HG03045 (cell line): ENCODE results near the gene NT5C1B.
"Not testable (repeated sequence)": the region's sequence is repeated elsewhere in the genome, so short reads cannot be mapped to it uniquely, and the experiment has no call there.

Experiments
- ATAC-seq: cut with Tn5 transposase; IDR thresholded peaks from one replicate; pipeline ENCODE4 v1.9.1; 2021; ENCODE audit warnings: mild to moderate bottlenecking, moderate library complexity; ENCODE audit not compliant: unreplicated experiment

The NT5C1B gene

DNA sequence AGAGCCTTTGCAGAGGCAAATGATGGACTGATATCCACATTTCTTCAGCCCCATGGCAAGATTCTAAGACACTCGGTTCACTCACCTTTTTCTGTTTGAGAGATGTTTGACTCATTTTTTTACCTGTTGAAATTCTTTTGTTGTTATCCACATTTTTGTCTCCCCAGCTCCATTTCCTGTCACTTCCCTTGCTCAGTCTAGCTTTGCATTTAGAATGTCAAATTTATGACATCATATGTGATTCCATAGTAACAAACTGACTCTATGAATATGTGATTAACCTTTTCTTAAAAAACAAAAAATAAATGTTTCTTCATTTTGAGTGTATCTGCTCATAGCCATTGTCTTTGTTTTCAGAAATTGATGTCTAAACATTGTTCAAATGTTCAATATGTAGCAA lies at the start of gene NT5C1B:
Gene NT5C1B, minus strand, starts transcription at position 216 of the 400 bp plus-strand sequence. Its CDS starts 101 bp downstream, at position 115.
- no peak for ATAC-seq

DNA sequence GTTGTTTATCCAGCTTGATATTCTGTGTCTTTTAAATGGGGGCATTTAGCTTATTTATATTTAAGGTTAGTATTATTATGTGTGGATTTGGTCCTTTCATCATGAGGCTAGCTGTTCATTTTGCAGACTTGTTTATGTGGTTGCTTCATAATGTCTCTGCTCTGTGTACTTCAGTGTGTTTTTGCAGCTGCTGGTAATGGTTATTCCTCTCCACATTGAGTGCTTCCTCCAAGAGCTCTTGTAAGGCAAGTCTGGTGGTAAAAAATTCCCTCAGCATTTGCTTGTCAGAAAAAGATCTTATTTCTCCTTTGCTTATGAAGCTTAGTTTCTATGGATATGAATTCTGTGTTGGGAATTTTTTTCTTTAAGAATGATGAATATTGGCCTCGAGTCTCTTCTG lies 47.8 kb upstream of the NT5C1B start:
- ATAC-seq: no peak

DNA sequence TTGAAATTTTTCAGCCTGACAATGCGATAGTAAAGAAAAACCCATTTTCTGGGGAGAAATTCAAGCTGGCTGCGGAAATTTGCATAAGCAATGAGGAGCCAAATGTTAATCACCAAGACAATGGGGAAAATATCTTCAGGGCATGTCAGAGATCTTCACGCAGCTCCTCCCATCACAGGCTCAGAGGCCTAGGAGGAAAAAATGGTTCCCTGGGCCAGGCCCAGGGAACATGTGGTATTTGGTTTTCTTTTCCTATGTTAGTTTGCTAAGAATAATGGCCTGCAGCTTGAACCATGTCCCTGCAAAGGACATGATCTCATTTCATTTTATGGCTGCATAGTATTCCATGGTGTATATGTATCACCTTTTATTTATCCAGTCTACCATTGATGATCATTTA lies 43.3 kb upstream of the NT5C1B start:
- not testable (repeated sequence) for ATAC-seq

DNA sequence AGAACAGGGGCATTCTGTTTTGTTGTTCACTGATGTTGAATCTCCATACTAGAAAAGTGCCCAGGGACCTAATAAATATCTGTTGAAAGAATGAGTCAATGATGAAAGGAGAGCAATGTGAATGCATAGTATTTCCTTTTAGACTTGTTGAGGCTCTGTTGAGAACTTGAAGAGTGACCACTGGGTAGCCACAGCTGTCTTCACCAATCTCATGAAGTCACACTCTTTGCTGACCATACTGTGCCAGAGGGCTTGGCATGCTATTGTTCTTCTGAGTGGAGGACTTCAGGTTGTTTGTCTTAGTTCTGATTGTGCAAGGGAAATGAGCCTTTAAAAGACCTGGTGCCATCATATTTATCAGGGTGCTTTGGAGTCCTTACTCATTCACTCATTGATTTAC lies 41.6 kb upstream of the NT5C1B start:
- ATAC-seq: no peak

DNA sequence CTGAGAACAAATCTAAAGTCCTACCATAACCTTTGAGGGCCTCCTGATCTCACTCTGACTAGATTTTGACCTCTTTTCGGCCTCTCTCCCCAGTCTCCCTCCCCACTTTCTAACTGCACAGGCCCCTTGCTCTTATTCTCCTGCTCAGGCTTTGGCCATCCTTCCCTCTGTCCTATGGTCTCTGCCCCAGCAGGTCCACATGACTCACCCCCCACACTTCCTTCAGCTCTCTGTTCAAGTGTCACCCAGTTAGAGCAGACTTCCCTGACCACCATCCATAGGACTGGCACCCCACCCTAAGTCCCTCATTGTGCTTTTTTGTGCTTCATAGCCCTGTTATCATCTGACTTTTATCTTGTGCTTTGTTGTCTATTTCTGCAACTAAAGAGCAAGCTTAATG lies 41.2 kb upstream of the NT5C1B start:
- ATAC-seq: no peak

DNA sequence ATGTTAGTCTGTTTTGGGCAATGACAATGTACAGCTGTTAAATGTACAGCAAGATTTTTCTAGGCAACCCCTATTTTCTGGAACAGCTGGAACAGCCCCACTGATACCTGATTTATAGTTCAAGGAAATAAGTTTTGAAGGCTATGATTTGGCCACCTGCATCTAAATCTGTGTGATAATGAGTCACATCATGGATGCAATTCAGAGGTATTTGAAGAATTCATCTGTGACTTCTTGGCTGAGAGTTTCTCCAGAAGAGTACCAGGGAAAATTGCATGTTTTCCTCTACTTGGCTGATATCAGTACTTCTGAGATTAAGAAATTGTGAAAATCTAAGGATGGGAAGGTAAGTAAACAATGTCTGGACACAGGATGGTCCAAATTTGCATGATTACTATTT lies 40.7 kb upstream of the NT5C1B start:
- no peak for ATAC-seq

DNA sequence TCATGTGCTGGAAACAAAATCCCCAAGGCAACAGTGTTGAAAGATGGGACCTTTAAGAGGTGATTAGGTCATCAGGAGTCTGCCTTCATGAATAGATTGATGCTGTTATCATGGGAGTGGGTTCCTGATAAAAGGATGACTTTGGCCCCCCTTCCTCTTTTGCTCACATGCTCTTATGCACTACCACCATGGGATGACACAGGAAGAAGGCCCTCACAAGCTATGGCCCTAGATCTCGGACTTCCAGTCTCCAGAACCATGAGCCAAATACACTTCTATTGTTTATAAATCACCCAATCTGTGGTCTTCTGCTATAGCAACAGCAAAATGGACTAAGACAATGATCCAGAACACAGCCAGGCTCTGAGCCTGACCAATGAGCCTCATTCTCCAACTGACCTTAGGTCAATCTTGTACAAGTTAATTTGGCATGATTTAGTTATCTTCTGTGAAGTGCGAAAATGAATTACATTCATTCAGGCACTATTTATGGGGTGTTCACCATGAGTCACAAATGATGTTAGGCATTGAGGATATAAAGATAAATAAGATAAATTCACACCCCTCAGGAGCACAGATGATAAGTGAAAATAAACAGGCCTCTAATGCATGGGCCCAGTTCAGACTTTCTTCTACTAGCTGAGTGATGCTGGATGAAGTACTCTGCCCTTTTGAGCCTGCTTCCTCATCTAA lies 37.7 kb upstream of the NT5C1B start:
- no peak for ATAC-seq

DNA sequence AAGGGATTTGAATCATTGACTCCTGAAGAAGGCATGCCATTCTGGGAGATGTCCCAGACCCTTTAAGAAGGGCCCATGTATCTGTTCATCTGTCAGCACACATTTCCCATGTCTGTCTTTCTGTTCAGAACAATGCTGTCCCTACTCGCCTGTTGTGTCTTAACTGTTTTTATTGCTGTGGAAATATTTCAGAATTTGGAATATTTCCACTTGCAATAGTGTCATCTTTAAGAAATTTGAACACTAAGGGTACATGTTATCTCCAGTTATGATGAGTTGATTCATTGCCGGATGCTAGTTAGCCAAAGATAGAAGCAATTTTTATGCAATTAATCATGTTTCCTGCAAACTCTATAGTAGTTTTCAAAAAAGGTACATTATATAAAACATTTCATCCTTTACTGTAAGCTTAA lies 36.9 kb upstream of the NT5C1B start:
- no peak for ATAC-seq

DNA sequence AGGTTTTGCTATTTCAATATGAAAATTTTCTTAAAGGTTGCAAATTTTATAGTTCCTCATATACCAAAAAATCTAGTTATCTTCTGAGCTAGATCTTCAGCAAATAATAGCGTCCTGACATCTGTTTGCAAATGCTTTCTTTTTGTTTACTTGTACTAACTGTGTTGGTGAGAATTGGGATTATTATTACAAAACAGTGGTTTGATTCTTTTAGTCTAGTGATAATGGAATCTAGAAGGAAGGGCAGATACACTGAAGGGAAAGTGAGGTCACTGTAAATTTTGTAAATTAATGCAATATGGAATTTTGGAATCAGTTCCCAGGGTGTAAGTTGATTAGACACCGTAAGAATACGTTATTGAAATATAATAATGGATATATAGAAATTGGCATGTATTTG lies 36.2 kb upstream of the NT5C1B start:
- no peak for ATAC-seq

DNA sequence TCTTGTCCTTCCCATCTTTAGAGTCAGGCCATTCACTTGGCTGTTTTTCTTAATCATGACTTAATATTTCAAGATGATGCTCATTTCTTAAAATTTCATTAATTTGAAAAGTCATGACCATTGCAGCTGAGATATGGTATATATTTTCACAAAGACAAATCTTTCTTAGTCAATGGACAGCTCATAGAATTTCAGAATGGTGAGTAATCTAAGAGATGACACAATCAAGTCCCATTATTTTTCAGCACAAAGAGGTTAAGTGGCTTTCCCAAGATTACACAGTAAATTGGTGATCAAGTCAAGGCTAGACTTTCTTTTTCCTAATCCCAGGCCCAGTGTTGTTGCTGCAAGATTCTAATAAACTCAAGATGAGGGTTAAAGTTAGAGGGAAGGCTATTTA lies 34.4 kb upstream of the NT5C1B start:
- no peak for ATAC-seq

DNA sequence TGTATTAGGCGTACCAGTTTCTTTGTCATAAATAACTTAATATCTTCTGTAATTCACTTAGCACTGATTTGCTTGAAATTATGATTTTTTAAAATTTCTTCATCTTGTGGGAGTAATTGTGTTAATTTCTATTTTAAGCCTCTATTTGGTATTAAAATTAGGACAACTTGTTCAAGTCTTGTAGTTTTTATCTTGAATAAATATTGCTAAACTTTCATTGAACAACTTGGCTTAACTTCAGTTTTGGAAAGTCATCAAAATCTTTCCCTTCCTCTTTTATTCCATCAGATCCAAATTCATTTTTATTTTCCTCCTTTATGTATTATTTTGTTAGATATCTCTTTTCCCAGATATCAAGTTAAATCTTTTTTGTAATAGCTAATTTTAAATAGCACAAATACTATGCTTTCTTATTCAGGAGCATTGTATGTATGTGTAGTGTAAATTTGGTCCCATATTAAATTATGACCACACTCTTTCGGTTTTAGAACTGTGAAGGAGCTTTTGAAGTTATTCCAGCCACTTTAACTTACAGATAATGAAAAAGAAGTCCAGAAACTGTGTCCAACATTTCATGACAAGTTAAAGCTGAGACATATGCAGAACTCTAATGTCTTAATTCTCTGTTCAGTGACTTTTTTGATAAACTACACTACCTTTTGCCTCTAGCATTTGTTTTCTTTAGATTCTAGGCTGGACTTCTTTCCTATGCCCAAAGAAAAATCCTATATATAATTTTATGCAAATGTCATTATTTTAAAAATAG lies 31.7 kb upstream of the NT5C1B start:
- ATAC-seq: no peak

DNA sequence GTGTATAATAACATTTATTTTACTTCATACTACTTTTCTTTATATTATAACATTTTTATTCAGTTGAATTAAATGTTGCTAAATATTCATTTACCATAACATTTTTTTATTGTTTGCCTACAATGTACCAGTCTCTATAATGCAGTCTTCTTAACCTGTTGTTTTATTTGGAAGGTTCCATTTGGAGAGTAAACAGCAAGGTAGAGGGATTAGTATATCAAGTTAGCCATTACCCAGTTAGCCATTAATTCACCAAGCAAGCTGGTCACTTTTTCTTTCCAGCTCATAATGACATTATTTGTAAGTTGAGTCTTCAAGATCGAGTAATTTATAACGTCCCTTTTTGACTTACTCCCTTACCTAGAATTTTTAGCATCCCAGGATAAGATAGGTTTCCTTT lies 29.7 kb upstream of the NT5C1B start:
- no peak for ATAC-seq

DNA sequence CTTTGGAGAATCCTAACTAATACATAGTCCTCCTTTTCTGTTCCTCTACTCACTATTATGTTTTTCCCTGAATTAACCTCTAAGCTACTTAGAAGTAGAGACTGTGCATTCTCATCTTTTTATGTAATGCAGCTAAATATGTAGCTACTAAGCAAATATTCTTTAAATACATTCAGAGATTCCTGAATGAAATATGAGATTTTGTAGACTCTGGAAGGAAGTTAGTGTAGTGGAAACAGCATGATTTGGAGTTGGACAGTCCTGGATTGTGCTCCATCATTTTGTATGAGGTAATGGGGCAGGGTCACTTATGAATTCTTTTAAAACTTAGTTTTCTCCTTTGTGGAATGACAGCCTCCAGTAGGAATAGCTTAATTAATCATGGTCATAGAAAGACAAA lies 24.7 kb upstream of the NT5C1B start:
- no peak for ATAC-seq

DNA sequence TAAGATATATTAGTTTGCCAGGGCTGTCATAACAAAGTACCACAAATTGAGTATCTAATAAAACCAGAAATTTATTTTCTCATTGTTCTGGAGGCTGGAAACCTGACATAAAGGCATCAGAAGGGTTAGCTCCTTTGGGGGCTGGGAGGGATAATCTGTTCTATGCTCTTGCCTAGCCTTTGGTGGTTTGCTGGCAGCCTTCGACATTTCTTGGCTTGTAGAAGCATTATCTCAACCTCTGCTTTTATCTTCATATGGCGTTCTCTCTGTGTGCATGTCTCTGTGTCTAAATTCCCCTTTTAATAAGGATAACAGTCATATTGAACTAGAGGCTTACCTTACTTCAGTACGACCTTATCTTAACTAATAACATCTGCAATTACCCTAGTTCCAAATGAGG lies 22.8 kb upstream of the NT5C1B start:
- no peak for ATAC-seq

DNA sequence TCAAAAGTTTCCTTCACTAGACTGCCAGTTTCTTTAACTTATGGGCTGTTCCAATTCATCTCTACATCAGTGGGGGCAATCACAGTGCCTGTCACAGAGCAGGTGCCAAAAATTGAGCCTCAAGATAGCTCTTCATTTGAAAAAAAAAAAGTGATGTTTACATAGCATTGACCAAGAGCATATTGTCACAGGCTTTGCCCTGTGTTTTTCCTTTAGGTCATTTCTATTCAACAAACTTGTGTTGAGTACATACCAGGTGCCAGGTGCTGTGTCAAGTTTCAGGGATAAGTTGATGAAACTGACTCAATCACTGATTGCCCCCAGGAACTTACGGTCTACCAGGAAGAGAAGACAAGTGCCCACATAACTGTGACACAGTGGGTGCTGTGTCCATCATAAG lies 22.2 kb upstream of the NT5C1B start:
- ATAC-seq: no peak

DNA sequence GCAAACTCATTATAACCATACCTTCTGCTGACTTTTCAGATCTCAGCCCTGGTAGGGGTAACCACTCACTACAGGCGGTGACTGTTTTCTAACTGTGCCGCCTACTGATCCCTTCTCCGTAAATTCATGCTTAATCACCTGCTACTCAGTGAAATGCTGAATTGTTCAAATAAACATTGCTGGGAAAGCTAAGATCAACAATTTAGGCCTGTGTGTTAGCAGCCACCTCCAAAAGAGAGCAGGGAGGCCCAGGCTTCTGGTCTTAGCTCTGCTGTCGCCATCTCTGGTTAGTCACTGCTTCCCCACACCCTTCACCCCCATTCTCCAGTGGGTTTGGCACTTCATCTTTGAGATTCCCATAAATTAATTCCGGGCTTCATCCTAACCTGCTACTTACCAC lies 21.8 kb upstream of the NT5C1B start:
- ATAC-seq: no peak

DNA sequence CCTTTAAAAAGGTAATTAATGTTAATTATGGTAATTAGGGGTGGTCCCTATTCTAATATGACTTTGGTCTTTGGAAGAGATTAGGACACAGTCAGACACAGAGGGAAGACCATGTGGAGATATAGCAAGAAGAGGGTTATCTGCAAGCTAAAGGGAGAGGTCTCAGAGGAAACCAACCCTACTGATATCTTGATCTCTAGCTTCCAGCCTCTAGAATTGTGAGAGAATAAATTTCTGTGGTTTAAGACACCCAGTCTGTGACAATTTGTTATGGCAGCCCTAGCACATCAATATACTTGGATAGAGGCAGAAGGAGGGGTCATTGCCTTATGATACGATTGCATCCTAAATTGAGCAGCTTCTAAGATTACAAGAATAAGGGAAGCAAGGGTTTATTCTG lies 21.3 kb upstream of the NT5C1B start:
- no peak for ATAC-seq

DNA sequence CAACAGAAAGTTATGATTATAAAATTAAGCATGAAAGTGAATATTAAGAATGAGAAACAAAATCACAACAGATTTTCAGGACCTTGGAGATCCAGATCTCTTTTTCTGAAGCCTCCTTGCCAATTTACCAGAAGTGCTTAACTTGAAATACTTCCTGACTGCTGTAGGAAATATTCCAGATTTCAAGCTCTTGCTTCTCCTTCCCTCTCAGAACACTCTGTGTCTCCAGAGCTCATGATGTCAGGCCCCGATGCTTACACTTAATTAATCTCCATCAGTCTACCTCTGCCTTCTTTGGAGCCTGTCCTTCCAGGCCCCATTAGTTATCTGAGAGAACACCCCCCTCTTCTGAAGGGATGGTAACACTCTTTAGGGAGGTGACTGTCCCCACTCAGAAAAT lies 20.7 kb upstream of the NT5C1B start:
- no peak for ATAC-seq

DNA sequence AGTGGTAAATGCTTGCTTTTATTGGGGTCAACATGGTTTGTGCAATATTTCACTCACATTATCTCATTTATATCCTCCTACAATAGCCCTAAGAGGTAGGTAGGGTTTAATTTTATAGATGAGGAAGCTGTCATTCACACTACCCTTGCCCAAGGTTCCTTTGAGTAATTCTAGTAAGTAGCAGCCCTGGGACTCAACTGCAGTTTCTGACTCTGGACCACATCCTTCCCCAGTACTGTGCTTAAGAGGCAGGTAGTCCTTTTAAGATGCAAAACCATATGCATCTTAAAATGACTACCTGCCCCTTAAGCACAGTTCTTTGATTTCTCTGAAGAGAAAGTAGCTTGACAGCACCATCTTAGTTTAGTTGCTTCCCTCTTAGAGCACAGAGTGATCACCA lies 15.7 kb upstream of the NT5C1B start:
- no peak for ATAC-seq

DNA sequence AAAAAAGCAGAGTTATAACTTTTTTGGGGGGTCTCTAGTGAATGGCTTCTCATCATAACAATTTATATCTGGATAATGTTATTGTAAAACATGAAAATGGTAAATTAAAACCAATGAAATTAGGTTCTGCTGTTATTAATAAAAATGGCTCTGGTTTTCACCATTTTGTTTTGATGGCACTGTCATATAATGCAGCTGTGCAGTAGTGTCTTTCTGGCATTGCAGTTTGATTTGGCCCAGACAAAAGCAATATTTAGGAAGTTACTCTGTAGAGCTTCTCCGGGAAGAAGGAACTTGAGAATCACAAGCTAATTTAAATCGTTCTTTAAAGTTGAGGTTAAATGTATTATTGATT lies 15.1 kb upstream of the NT5C1B start:
- no peak for ATAC-seq

DNA sequence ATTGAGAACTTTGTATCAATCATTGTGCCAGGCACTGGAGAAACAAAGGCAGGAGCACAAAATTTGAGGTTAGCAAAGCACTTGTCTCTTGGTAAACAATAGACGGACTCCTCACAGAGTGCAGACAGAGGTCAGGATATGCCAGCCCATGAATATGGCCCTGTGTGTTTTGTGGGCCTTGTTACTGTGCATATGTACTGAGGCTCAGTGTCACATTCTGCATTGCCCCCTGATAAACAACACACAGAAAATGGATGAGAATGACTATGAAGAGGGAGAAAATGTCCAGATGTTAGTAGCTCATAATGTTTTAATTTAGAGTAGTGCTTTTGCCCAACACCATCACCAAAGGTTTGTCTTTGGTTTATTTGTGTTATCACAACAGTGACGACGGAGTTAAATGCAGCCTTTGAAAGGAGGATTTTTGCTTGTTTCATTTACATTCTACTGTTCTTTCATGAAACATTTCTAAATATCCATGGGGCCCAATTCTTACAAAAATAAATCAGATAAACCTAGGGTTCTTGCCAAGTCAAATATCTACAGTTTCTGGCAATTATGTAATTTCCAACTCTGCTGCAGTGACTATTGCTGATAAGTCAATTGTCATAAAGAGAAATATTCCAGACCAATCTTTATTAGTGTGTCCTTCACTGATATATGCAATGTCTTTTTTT lies 14.6 kb upstream of the NT5C1B start:
- ATAC-seq: no peak

DNA sequence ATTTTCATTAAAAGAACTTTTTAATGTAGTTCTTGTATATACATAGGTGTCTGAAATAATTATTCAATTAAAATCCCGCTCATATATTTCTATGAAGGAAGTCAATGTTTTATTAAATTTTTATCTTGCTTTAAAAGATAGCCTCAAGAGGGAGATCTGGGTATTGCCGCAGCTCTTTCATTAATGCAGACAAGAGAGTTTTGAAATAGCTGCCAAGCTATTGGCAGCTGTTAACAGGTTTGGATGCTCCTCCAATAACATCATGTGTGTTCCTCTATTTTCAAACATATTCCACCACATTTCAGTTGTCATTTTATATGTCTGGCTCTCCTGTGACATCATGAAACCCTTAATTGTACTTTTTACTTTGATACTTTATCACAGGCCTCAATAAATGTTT lies 12.9 kb upstream of the NT5C1B start:
- ATAC-seq: no peak
